K562 (cell line): ENCODE results near the gene ABHD8. TPM values are rescaled to one million over a fixed set of nuclear protein-coding genes. Genes with fewer than 3 reads are reported as not detected.
A peak's percentile ranks its signal among the peaks of the same experiment; 100 is the strongest.

Experiments
- CBX2 ChIP-seq: fragments of 200-600 bp; sonication (generic); IDR thresholded peaks from one replicate; pipeline ENCODE4 v1.6.1; 2012; ENCODE audit warnings: mild to moderate bottlenecking, low read length, inconsistent platforms; ENCODE audit not compliant: insufficient read depth, poor library complexity, severe bottlenecking
- EP400 ChIP-seq: fragments of 450-650 bp; IDR thresholded peaks from 2 replicates; pipeline ENCODE4 v1.6.1; 2017; ENCODE audit warnings: antibody characterized with exemption, mild to moderate bottlenecking, moderate library complexity
- HNRNPL ChIP-seq: fragments of 200-400 bp; formaldehyde crosslinking; IDR thresholded peaks from 2 replicates; pipeline ENCODE4 v1.6.1; 2017; ENCODE audit warnings: low read depth, mild to moderate bottlenecking, low read length
- LCOR ChIP-seq: sonication (generic); formaldehyde crosslinking; IDR thresholded peaks from 2 replicates; pipeline ENCODE4 v1.8.0; 2022; ENCODE audit warnings: mild to moderate bottlenecking, missing genetic modification reagents
- MGA ChIP-seq: fragments of 450-650 bp; IDR thresholded peaks from 2 replicates; pipeline ENCODE4 v1.6.1; 2016; ENCODE audit warnings: mild to moderate bottlenecking, moderate library complexity
- MTA3 ChIP-seq: fragments of 450-650 bp; formaldehyde crosslinking; IDR thresholded peaks from 2 replicates; pipeline ENCODE4 v1.6.1; 2017; ENCODE audit warnings: mild to moderate bottlenecking, borderline replicate concordance
- NONO ChIP-seq, 2 experiments: fragments of 200-400 bp in 1 of 2; fragments of 450-650 bp in 1 of 2; formaldehyde crosslinking in 1 of 2; IDR thresholded peaks; 2 replicates each; pipeline ENCODE4 v1.6.1; 2017; ENCODE audit warnings: low read depth in 2 of 2, mild to moderate bottlenecking in 2 of 2, moderate library complexity in 2 of 2, low read length in 1 of 2
- SRSF3 ChIP-seq: fragments of 200-400 bp; formaldehyde crosslinking; IDR thresholded peaks from 2 replicates; pipeline ENCODE4 v1.6.1; 2016; ENCODE audit warnings: mild to moderate bottlenecking, low read length, moderate library complexity; ENCODE audit not compliant: insufficient read depth
- STAT5B ChIP-seq: fragments of 250-450 bp; sonication (Bioruptor Pico); IDR thresholded peaks from 2 replicates; pipeline ENCODE4 v1.8.0; 2021; ENCODE audit warnings: mild to moderate bottlenecking, inconsistent platforms
- ZFX ChIP-seq: sonication (generic); formaldehyde crosslinking; IDR thresholded peaks from 2 replicates; pipeline ENCODE4 v1.8.0; 2022; ENCODE audit warnings: mild to moderate bottlenecking, missing genetic modification reagents, moderate library complexity
- ZNF398 ChIP-seq: fragments of 250-450 bp; sonication (Bioruptor Pico); IDR thresholded peaks from 2 replicates; pipeline ENCODE4 v1.8.0; 2021; ENCODE audit warnings: moderate library complexity, mild to moderate bottlenecking, inconsistent platforms
- ZNF584 ChIP-seq: fragments of 200-800 bp; sonication (Bioruptor generic); IDR thresholded peaks from 2 replicates; pipeline ENCODE4 v1.6.1; 2016; ENCODE audit warnings: low read depth, mild to moderate bottlenecking, missing genetic modification characterization, missing compliant biosample characterization
- ZNF707 ChIP-seq: fragments of 250-450 bp; sonication (Bioruptor Pico); conservative IDR thresholded peaks from 2 replicates; pipeline ENCODE4 v1.8.0; 2022; ENCODE audit warnings: inconsistent platforms, mild to moderate bottlenecking, moderate library complexity
- polyA plus RNA-seq, 8 experiments: library from polyadenylated mRNA; depleted of rRNA in 4 of 8; stranded (reverse) in 5 of 8; unstranded in 3 of 8; fragments of >200 nt; fragmentation: Nextera tagmentation in 2 of 8; fragmentation: Illumina TruSeq in 1 of 8; extraction: Ambion mirVana in 2 of 8; extraction: Trizol in 1 of 8; gene quantifications; 2 replicates each; pipeline versions ENCODE4 v1.2.1 to v1.2.3, GENCODE V29; 2011 to 2014; ENCODE audit warnings: inconsistent platforms in 1 of 8, missing spikeins in 1 of 8
- total RNA-seq, 7 experiments: library from RNA; depleted of rRNA in 6 of 7; stranded (reverse); fragments of >200 nt in 6 of 7; fragmentation: Illumina TruSeq in 2 of 7; extraction: Trizol in 2 of 7; gene quantifications; 2 replicates each; pipeline versions ENCODE4 v1.2.1 to v1.2.3, GENCODE V29; 2011 to 2021; ENCODE audit warnings: low replicate concordance in 1 of 7
- TF ChIP-seq, protein P1 (sequence below), 2 experiments: fragments of 450-650 bp in 1 of 2; sonication (generic) in 1 of 2; formaldehyde crosslinking in 1 of 2; IDR thresholded peaks in 1 of 2; conservative IDR thresholded peaks in 1 of 2; 2 replicates each; pipeline versions ENCODE4 v1.6.1 to v1.8.1; 2016 to 2023; ENCODE audit warnings: mild to moderate bottlenecking in 2 of 2, moderate library complexity in 2 of 2, inconsistent platforms in 1 of 2, missing genetic modification reagents in 1 of 2

Gene ABHD8
- total and polyA plus RNA-seq, 9 of the 15 experiments (the other 6 are each of a cell fraction or from before 2014, with no cell fraction given): 0.04 to 6.6 (median 2.0) TPM; not detected in 1

DNA sequence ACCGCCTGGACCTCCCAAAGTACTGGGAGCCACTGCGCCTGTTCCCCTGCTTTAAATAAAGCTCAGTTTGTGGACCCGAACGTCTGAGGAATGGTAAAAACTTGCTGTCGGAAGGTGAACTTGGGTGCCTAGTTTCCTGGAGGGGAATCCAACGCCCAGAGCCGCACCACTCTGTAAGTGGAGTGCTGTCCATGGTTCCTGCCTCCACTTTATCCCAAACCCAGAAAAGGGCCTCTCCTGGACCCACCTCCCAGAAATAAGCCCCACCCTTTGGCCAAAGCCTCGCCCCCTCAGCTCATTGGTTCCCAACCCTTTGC is 29.1 kb upstream of the ABHD8 start (continued):
- TF ChIP-seq MGA: no peak
- TF ChIP-seq EP400: no peak
- TF ChIP-seq ZNF707 (CRISPR knock-in tag): no peak
- no peak for TF ChIP-seq STAT5B (CRISPR knock-in tag)
- no peak for TF ChIP-seq SRSF3
- TF ChIP-seq CBX2: no peak
- TF ChIP-seq NONO (IDR thresholded peaks at IDR 0.05; ENCODE audit: low read depth in 2 of 2, low read length in 1 of 2): no peak
- TF ChIP-seq, protein P1, sequence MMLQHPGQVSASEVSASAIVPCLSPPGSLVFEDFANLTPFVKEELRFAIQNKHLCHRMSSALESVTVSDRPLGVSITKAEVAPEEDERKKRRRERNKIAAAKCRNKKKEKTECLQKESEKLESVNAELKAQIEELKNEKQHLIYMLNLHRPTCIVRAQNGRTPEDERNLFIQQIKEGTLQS (IDR thresholded peaks at IDR 0.05): no peak
- TF ChIP-seq, protein P1 (CRISPR knock-in tag; conservative IDR thresholded peaks at IDR 0.05): 0 out of 2 replicates have a peak, but pooled peaks have one; percentile 24
- 0 out of 2 replicates have a peak, but pooled peaks have one; percentile 64 for TF ChIP-seq LCOR
- TF ChIP-seq ZNF398 (CRISPR knock-in tag): no peak
- TF ChIP-seq ZNF584: no peak
- no peak for TF ChIP-seq HNRNPL
- TF ChIP-seq MTA3: no peak
- no peak for TF ChIP-seq ZFX (CRISPR knock-in tag)
